GM21423 (cell line): Measurements from ENCODE around the gene MAN1C1.

ENCODE experiments used
- ATAC-seq: cut with Tn5 transposase; IDR thresholded peaks from one replicate; pipeline ENCODE4 v1.9.1; 2021; ENCODE audit warnings: mild to moderate bottlenecking, moderate library complexity; ENCODE audit not compliant: unreplicated experiment

MAN1C1 gene

GRCh38 chr1:25772692-25773245 lies 156.2 kb downstream of the MAN1C1 start:
- no peak for ATAC-seq

GRCh38 chr1:25773441-25774125 lies 157.0 kb downstream of the MAN1C1 start:
- no peak for ATAC-seq

- ATAC-seq, result no peak
Measured at GRCh38 chr1:25774206-25774803, 157.7 kb downstream of the MAN1C1 start.

GRCh38 chr1:25774921-25775771 lies 158.6 kb downstream of the MAN1C1 start:
- no peak for ATAC-seq

GRCh38 chr1:25779388-25779787 lies 162.8 kb downstream of the MAN1C1 start:
- no peak for ATAC-seq

- ATAC-seq, result no peak
Measured at GRCh38 chr1:25779894-25780293, 163.3 kb downstream of the MAN1C1 start.

GRCh38 chr1:25780318-25781129 lies 163.9 kb downstream of the MAN1C1 start:
- no peak for ATAC-seq

- ATAC-seq, result no peak
Measured at GRCh38 chr1:25781130-25781433, 164.5 kb downstream of the MAN1C1 start.

GRCh38 chr1:25782608-25783201 lies 166.1 kb downstream of the MAN1C1 start:
- ATAC-seq, result no peak

- no peak for ATAC-seq
Measured at GRCh38 chr1:25784575-25785051, 168.0 kb downstream of the MAN1C1 start.

- no peak for ATAC-seq
Measured at GRCh38 chr1:25785333-25786067, 168.9 kb downstream of the MAN1C1 start.

- no peak for ATAC-seq
Measured at GRCh38 chr1:25786887-25787759, 170.5 kb downstream of the MAN1C1 start.

- no peak for ATAC-seq
Measured at GRCh38 chr1:25787760-25788166, 171.2 kb downstream of the MAN1C1 start.

- ATAC-seq, result no peak
Measured at GRCh38 chr1:25790472-25790871, 173.9 kb downstream of the MAN1C1 start.

GRCh38 chr1:25792115-25792514 lies 175.5 kb downstream of the MAN1C1 start:
- ATAC-seq, result no peak

GRCh38 chr1:25793585-25794170 lies 177.1 kb downstream of the MAN1C1 start:
- ATAC-seq, result no peak

GRCh38 chr1:25794325-25794724 lies 177.7 kb downstream of the MAN1C1 start:
- ATAC-seq, result no peak

- no peak for ATAC-seq
Measured at GRCh38 chr1:25795211-25795610, 178.6 kb downstream of the MAN1C1 start.
